HG03571 (cell line): Measurements from ENCODE around the gene POMT1.
"Not testable (repeated sequence)": the region's sequence is repeated elsewhere in the genome, so short reads cannot be mapped to it uniquely, and the experiment has no call there.

ENCODE experiments used
- ATAC-seq: cut with Tn5 transposase; IDR thresholded peaks from one replicate; pipeline ENCODE4 v1.9.1; 2021; ENCODE audit not compliant: unreplicated experiment

Gene POMT1, protein sequence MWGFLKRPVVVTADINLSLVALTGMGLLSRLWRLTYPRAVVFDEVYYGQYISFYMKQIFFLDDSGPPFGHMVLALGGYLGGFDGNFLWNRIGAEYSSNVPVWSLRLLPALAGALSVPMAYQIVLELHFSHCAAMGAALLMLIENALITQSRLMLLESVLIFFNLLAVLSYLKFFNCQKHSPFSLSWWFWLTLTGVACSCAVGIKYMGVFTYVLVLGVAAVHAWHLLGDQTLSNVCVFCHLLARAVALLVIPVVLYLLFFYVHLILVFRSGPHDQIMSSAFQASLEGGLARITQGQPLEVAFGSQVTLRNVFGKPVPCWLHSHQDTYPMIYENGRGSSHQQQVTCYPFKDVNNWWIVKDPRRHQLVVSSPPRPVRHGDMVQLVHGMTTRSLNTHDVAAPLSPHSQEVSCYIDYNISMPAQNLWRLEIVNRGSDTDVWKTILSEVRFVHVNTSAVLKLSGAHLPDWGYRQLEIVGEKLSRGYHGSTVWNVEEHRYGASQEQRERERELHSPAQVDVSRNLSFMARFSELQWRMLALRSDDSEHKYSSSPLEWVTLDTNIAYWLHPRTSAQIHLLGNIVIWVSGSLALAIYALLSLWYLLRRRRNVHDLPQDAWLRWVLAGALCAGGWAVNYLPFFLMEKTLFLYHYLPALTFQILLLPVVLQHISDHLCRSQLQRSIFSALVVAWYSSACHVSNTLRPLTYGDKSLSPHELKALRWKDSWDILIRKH

DNA sequence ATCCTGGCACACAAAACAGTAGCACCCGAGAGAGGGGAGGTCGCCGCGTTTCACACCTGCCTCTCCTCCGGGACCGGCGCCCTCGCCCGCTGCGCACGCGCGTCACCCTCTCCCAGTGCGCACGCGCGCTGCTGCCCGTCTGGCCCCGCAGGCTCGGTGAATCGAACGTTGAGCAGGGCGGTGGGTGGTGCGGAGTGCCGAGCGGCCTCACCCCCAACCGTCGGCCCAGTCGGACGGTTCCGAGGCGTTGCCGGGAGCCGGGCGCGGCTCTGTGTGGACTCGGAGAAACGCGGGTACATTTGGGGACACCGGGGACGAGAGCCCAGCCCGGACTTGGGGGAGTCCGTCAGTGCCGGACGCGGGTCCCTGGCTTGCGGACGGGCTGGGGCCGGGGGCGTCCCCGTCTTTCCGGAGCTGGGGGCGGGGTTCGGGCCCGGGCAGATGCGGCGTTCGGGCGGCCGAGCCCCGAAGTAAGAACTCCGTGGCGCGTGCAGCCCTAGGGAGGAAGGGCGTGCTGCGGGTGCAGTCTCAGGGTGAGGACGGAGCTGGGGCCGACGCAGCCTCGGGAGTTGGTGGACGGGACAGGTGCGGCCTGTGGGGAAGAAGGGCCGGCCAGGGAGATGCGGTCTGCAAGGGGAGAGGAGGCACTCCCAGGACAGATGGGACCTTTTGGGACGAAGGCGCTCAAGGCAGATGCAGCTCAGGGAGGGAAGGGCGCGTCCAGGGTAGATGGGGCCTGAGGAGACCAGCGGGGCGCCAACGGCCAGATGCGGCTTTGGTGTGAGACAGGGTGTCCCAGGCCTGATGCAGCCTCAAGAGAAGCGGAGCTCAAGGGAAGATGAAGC, at the start of gene POMT1:
TSS of gene POMT1 (plus strand) at position 138 of the 845 bp plus-strand sequence. CDS start 1,301 bp downstream, outside the sequence.
- ATAC-seq = peak; percentile 67

DNA sequence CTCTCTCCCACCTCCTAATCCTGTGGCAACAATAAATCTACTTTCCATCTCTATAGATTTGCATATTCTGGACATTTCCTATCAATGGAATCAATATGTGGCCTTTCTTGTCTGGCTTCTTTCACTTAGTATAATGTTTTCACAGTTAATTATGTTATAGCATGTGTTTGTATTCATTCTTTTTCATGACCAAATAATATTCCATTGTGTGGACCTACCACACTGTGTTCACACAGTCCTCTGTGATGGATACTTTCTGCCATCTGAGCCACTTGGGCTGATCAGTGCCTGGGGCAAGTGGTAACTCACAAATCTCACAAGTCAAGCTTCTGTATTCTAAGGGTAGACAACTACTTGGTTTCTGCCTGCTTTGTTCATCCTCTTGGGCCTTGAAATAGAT, 48.7 kb upstream of the POMT1 start:
- no peak for ATAC-seq

DNA sequence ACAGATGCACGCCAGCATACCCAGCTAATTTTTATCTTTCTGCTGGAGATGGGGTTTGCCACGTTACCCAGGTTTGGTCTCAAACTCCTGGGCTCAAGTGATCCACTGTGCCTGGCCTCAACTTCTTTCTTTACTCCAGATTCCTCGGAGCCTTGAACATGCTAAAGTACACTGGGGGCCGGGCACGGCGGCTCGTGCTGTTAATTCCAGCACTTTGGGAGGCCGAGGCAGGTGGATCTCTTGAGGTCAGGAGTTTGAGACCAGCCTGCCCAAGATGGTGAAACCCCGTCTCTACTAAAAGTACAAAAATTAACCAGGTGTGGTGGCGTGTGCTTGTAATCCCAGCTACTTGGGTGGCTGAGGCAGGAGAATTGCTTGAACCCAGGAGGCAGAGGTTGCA, 47.1 kb upstream of the POMT1 start:
- not testable (repeated sequence) for ATAC-seq

DNA sequence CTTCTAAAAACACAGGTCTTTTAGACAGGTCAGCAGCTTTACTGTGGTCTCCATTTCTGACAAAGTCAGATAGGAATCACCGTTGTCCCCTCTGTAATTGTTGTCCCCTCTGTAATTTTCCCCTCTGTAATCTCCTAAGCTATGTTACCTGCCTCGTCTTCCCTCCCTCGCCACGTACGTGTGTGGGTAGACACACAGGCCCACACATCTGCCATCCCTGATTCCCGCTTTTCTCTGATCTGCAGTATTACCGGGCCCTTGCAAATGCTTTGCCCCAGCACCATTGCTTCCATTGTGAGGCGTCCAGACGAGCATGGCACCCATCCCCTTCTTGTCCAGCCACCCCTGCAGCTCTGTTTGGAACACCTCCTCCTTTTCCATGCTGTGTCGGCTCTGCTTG, 45.0 kb upstream of the POMT1 start:
- ATAC-seq = no peak

DNA sequence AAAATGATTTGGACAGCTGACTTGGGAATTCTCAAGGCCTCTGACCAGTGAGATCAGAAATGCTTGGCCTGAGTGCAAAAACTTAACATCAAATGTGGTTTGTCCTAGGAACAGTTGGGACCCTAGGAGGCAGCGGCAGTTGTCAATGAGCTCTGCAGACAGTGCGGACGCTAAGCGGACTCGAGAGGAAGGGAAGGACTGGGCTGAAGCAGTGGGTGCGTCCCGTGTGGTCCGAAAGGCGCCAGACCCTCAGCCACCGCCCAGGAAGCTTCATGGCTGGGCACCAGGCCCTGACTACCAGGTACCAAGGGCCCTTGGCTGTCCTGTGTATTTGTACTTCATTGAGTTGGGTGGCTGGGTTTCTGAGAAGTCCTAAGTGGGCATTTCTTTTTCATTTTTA, 43.7 kb upstream of the POMT1 start:
- ATAC-seq = no peak

DNA sequence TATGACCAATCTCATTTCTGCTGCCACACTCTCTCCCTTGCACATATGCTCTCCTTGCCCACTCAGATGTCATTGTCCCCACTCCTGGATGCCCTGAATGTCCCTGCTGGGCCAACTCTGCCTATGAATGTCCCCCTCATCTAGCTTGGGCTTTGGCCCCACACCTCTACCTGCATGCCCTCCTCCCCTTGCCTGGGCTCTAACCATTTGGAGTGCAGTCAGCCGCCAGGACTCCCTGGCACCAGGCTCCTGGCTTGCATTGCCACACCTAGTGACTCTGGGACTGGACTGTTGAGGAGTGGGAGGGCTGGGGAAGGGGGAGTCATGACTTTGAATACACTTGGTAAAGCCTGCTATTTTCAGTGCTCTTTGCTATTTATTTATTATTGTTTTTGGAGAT, 41.6 kb upstream of the POMT1 start:
- no peak for ATAC-seq

DNA sequence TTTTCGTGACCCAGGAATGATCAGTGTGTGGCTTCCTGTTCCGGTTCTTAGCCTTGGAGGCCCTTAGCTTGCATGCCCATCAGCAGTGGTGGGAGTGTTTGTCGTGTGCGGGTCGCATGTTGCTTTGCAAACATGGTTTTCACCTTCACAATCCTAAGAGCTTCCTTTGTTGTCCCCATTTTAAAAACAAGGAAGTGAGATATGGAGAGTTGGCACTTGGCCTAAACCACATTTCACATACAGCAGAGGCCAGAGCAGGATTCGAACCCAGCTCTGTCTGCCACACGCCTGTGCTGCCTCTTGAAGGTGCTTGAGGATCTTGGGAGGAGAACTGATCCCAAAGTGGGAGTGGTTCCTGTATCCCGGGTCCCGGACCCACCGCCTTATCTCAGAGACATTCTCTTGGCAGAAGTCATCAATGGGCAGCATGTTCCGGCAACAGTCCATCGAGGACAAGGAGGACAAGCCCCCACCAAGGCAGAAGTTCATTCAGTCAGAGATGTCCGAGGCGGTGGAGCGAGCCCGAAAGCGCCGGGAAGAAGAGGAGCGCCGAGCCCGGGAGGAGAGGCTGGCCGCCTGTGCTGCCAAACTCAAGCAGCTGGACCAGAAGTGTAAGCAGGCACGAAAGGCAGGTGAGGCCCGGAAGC, 38.2 kb upstream of the POMT1 start:
- no peak for ATAC-seq

DNA sequence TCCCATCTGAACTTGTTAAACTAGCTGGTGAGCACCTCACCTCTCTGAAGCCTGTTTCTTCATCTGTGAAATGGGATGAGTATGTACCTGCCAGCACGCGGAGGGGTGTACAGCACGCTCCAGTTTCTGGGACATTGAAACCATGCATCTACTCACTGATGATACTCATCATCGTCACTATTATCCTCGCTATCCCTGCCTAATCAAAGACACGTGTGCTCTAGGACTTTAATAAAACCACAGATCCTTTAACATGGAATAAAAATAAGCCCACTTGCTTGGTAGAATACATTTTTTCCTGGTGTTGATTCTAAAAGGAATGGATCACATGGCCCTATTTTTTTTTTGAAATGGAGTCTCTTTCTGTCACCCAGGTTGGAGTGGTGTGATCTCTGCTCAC, 37.3 kb upstream of the POMT1 start:
- ATAC-seq = no peak

DNA sequence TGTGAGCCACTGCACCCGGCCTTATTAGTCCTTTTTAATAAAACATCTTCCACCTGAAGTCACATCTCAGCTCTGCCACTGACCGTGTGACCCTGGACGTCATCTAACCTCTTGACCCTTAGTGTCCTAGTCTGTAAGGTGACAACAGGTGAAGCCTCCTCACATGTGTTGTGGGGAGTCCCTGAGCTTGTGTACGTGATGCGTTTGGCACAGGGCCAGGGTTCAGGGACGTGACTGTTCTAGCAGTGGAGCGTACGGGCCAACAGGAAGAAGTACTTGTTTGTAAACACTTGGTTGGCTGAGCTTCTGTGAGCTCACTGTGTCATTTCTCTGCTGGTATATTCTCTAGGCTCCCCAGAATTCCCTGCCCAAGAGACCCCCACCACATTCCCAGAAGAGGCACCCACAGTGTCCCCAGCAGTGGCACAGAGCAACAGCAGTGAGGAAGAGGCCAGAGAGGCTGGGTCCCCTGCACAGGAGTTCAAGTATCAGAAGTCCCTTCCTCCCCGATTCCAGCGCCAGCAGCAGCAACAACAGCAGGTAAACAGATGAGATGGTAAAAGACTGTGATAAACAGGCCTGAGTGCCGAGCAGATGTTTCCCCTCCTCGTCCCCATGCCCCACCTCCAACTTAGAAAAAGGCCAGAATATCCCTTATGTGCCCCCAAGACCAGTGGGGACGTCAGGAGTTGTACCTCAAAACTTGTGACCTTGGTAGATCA, 35.3 kb upstream of the POMT1 start:
- no peak for ATAC-seq

DNA sequence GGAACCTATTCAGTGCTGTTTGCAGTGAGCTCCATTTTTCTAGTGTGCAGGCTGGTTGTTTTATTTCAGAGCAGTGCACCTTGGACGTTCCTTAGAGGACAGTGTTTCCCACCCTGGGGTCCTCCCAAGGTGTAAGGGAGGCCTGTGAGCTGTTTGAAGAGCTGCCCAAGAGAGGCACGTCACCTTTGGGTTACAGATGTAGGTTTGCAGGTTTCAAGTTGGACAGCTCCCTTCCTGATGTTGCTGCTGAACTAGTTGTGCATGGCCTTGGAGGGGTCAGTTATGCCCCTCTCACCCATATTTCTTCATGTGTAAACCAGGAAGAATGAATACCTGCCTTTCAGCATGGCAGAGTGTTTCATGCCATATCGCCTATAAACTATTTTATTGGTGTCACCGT, 34.7 kb upstream of the POMT1 start:
- no peak for ATAC-seq

DNA sequence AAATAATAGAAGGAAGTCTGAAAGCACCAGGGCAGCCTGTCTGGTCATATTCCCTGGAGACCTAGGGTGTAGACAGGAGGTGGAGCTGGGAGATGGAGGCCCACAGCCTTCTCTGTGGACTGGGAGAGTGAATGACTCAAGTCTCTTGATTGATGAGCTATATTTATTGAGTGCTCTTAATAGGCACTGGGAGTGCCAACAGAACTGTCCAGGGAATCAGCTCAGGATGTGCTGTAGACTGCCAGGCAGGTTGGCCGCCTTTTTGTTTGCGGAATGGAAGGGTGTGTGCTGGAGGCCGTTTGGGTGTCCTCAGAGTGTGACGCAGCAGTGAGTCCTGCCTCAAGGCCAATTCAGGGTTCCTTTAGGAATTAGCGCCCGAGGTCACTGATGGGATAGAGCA, 33.4 kb upstream of the POMT1 start:
- ATAC-seq = no peak

DNA sequence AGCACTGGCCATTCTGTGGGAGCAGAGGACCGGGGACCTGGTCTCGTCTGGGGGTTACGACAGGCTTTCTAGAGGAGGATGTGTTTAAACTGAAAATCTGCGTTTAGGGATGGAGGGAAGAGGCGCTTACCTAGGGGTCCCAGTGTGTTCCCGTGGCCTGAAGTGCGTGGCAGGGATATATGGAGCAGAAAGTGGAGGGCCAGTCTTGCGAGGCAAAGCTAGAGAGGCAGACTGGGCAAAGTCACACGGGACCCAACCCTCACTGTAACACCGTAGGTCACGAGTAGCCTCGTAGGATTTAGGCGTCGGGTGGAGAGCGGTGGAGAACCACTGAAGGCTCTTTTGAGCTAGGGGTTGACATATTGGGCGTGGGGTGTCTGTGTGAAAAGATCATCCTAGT, 32.8 kb upstream of the POMT1 start:
- ATAC-seq = no peak

DNA sequence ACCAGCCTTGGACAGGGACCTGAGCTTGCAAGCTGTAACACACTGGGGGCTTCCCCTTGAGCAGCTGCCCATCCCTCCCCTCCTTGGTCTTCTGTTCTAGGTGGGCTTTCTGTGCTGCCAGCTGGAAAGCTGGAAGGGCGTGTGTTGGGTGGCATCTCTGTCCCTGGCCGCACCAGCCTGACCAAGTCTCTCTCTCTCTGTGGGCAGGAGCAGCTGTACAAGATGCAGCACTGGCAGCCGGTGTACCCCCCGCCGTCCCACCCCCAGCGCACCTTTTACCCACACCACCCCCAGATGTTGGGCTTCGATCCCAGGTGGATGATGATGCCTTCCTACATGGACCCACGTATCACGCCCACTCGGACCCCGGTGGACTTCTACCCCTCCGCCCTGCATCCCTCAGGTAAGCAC, 32.1 kb upstream of the POMT1 start:
- ATAC-seq = no peak

DNA sequence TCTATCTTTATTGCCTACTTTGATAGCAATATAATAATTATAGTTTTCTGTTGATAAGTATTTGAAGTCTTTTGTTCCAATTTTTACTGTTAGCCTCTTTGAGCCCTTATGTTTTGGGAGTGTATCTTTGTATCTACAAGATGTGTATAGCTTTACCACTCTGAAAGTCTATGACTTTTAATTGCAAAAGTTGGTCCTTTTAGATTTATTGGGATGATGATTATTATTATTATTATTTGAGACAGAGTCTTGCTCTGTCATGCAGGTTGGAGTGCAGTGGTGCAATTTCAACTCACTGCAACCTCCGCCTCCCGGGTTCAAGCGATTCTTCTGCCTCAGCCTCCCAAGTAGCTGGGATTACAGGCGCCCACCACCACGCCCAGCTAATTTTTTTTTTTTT, 30.6 kb upstream of the POMT1 start:
- ATAC-seq = not testable (repeated sequence)

DNA sequence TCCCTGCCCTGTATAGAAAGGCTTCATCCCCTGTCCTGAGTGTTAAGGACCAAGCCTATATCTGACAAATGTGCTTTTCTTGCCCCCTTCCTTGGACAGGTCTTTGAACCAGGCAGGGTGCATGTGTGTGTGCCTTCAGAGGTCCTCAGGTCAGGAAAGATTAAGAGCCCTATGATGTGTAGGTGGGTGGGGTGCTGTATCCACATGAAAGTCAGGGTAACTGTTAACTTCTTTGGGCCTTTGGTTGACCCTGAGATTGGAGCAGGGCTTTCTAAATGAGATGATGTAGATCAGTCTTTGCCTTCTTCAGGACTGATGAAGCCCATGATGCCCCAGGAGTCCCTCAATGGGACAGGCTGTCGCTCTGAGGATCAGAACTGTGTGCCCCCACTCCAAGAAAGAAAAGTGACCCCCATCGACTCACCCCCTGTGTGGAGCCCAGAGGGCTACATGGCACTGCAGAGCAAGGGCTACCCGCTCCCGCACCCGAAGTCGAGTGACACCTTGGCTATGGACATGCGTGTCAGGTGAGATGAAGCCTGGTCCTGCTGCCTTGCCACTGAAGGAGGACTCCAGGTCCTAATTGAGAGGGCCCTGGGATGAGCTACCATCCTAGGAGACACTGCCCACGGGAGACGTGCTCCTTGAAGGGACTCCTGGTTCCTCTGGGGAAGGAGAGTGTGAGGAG, 29.4 kb upstream of the POMT1 start:
- no peak for ATAC-seq

DNA sequence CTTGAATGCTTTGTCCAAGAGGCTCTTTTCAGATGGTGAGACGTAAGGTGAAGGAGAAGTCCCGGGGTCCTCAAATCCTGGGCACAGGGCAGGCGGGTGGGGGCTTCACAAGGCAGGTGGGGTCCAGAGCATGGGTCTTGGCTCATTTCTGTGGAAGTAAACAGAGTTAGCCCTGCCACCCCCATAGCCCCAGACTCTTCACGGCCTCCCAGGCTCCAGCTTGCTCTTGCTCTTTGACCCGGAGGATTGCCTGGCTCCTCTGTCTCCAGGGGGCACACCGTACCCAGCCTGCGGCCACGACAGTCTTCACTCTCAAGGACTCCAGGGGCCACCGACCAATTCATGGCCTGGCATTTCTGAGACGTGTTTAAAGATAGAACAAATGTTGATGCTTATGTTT, 28.8 kb upstream of the POMT1 start:
- no peak for ATAC-seq

DNA sequence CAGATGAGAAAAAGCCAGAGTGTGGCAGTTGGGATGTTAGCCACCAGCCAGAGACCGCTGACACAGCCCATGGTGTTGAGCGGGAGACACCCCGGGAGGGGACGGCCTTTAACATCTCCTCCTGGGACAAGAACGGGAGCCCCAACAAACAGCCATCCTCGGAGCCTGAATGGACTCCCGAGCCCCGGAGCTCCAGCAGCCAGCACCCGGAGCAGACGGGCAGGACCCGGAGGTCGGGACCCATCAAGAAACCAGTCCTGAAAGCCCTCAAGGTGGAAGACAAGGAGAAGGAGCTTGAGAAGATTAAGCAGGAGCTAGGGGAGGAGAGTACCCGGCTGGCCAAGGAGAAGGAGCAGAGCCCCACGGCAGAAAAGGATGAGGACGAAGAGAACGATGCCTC, 28.0 kb upstream of the POMT1 start:
- ATAC-seq = no peak

DNA sequence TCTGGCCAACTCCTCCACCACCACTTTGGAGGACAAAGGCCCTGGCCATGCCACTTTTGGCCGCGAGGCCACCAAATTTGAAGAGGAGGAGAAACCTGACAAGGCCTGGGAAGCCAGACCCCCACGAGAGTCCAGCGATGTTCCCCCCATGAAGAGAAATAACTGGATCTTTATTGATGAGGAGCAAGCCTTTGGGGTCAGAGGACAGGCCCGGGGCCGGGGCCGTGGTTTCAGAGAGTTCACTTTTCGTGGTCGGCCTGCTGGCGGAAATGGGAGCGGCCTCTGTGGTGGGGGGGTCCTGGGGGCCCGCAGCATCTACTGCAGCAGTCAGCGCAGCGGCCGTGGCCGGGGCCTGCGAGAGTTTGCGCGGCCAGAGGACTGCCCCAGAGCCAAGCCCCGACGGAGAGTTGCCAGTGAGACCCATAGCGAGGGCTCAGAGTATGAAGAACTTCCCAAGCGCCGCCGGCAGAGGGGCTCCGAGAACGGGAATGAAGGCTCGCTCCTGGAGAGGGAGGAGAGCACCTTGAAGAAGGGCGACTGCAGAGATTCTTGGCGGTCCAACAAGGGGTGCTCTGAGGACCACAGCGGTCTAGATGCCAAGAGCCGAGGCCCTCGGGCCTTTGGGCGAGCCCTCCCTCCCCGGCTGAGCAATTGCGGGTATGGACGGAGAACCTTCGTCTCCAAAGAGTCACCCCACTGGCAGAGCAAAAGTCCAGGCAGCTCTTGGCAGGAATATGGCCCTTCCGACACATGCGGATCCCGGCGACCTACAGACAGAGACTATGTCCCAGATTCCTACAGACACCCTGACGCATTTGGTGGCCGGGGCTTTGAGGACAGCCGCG, 27.4 kb upstream of the POMT1 start:
- no peak for ATAC-seq
